ENCODE results near the gene SRSF4.

Gene SRSF4

GRCh38 chr1:29179641-29180184 lies 2.0 kb downstream of the SRSF4 start:
- peak overlapping the region; percentile 100 for H3K4me2 ChIP-seq (ENCODE audit: low read length)
- H3K36me3 ChIP-seq (ENCODE audit: insufficient read depth, low read length): peaks cover 58% of the 10 kb centered on the region
- no peaks in the 10 kb centered on the region for H3K9me2 ChIP-seq (ENCODE audit: low read depth, low read length)
- peaks cover 42% of the 10 kb centered on the region for H3K4me1 ChIP-seq (ENCODE audit: insufficient read depth, low read length, severe bottlenecking)
- H4K20me1 ChIP-seq (ENCODE audit: insufficient read depth, low read length): peaks cover 7% of the 10 kb centered on the region
- H2AFZ ChIP-seq (ENCODE audit: low read length): no peak overlapping the region
- H3F3A ChIP-seq (ENCODE audit: insufficient read depth, low read length): no peaks in the 10 kb centered on the region
- peak overlapping the region; percentile 96 for H3K4me3 ChIP-seq (ENCODE audit: low read depth, low read length, poor library complexity, severe bottlenecking)
- H3K27ac ChIP-seq (ENCODE audit: low read depth, low read length, poor library complexity, severe bottlenecking): no peak overlapping the region
- H3K9ac ChIP-seq (ENCODE audit: low read length): peak overlapping the region; percentile 100
- no peaks in the 10 kb centered on the region for H3K27me3 ChIP-seq (ENCODE audit: insufficient read depth, low read length)
- no peaks in the 10 kb centered on the region for H3K9me3 ChIP-seq (ENCODE audit: low read length)
- no peak for TF ChIP-seq EZH2 (IDR thresholded peaks at IDR 0.05; ENCODE audit: borderline replicate concordance, low read length)
- TF ChIP-seq, protein P1, sequence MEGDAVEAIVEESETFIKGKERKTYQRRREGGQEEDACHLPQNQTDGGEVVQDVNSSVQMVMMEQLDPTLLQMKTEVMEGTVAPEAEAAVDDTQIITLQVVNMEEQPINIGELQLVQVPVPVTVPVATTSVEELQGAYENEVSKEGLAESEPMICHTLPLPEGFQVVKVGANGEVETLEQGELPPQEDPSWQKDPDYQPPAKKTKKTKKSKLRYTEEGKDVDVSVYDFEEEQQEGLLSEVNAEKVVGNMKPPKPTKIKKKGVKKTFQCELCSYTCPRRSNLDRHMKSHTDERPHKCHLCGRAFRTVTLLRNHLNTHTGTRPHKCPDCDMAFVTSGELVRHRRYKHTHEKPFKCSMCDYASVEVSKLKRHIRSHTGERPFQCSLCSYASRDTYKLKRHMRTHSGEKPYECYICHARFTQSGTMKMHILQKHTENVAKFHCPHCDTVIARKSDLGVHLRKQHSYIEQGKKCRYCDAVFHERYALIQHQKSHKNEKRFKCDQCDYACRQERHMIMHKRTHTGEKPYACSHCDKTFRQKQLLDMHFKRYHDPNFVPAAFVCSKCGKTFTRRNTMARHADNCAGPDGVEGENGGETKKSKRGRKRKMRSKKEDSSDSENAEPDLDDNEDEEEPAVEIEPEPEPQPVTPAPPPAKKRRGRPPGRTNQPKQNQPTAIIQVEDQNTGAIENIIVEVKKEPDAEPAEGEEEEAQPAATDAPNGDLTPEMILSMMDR (IDR thresholded peaks at IDR 0.05; ENCODE audit: low read length): no peak
- H3K79me2 ChIP-seq (ENCODE audit: insufficient read depth, low read length): peaks cover 68% of the 10 kb centered on the region

DNA sequence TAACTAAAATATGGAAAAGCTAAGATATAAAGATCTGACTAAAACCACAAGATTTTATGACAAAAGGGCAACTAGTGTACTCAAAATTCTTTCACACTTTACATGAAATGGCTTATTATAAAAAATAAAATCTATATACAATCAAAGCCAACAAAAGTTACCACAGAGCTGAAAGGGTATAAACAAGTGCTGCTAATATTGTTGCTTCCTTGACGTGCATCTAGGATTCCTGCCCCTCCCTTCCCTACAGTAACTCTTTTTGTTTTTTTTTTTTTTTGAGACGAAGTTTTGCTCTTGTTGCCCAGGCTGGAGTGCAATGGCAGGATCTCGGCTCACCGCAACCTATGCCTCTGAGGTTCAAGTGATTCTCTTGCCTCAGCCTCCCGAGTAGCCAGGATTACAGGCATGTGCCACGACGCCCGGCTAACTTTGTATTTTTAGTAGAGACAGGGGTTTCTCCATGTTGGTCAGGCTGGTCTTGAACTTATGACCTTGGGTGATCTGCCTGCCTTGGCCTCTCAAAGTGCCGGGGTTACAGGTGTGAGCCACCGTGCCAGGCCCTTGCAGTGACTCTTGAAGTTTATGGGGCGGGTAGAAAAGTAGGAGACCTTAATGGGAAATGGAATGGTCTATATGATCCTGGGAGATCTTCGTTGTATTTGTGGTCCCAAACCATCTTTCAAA lies 4.5 kb downstream of the SRSF4 start:
- H3F3A ChIP-seq (ENCODE audit: insufficient read depth, low read length): no peaks in the 10 kb centered on the region
- no peak overlapping the region for H3K27ac ChIP-seq (ENCODE audit: low read depth, low read length, poor library complexity, severe bottlenecking)
- no peak overlapping the region for H3K4me3 ChIP-seq (ENCODE audit: low read depth, low read length, poor library complexity, severe bottlenecking)
- peaks cover 58% of the 10 kb centered on the region for H3K36me3 ChIP-seq (ENCODE audit: insufficient read depth, low read length)
- H4K20me1 ChIP-seq (ENCODE audit: insufficient read depth, low read length): peaks cover 7% of the 10 kb centered on the region
- H3K9me3 ChIP-seq (ENCODE audit: low read length): no peaks in the 10 kb centered on the region
- H3K9ac ChIP-seq (ENCODE audit: low read length): no peak overlapping the region
- no peak for TF ChIP-seq EZH2 (IDR thresholded peaks at IDR 0.05; ENCODE audit: borderline replicate concordance, low read length)
- TF ChIP-seq, protein P1 (IDR thresholded peaks at IDR 0.05; ENCODE audit: low read length): no peak
- H3K4me1 ChIP-seq (ENCODE audit: insufficient read depth, low read length, severe bottlenecking): peaks cover 36% of the 10 kb centered on the region
- H3K4me2 ChIP-seq (ENCODE audit: low read length): no peak overlapping the region
- no peaks in the 10 kb centered on the region for H3K27me3 ChIP-seq (ENCODE audit: insufficient read depth, low read length)
- peaks cover 92% of the 10 kb centered on the region for H3K79me2 ChIP-seq (ENCODE audit: insufficient read depth, low read length)
- H3K9me2 ChIP-seq (ENCODE audit: low read depth, low read length): no peaks in the 10 kb centered on the region
- H2AFZ ChIP-seq (ENCODE audit: low read length): no peak overlapping the region

GRCh38 chr1:29176576-29176975 lies 5.1 kb downstream of the SRSF4 start:
- Histone ChIP-seq H3K9me2 (ENCODE audit: low read depth, low read length) (no peaks in the 10 kb centered on the region), H3K4me1 (ENCODE audit: insufficient read depth, low read length, severe bottlenecking) (peaks cover 37% of the 10 kb centered on the region), H3K27ac (ENCODE audit: low read depth, low read length, poor library complexity, severe bottlenecking) (no peak overlapping the region), H2AFZ (ENCODE audit: low read length) (no peak overlapping the region), H4K20me1 (ENCODE audit: insufficient read depth, low read length) (peaks cover 7% of the 10 kb centered on the region), H3K79me2 (ENCODE audit: insufficient read depth, low read length) (peaks cover 98% of the 10 kb centered on the region), H3K9ac (ENCODE audit: low read length) (no peak overlapping the region), H3F3A (ENCODE audit: insufficient read depth, low read length) (no peaks in the 10 kb centered on the region), H3K36me3 (ENCODE audit: insufficient read depth, low read length) (peaks cover 60% of the 10 kb centered on the region), H3K4me2 (ENCODE audit: low read length) (no peak overlapping the region), H3K27me3 (ENCODE audit: insufficient read depth, low read length) (no peaks in the 10 kb centered on the region), H3K9me3 (ENCODE audit: low read length) (no peaks in the 10 kb centered on the region), H3K4me3 (ENCODE audit: low read depth, low read length, poor library complexity, severe bottlenecking) (no peak overlapping the region)
- no peak for TF ChIP-seq EZH2 (IDR thresholded peaks at IDR 0.05; ENCODE audit: borderline replicate concordance, low read length)
- TF ChIP-seq, protein P1 (IDR thresholded peaks at IDR 0.05; ENCODE audit: low read length): no peak
